K562 (cell line): ENCODE results near the gene SEPTIN12. TPM values are rescaled to one million over a fixed set of nuclear protein-coding genes. Genes with fewer than 3 reads are reported as not detected.

Experiments used
- ATAC-seq: fragments of 200-7000 bp; cut with Tn5 transposase; 3 replicates; pipeline ENCODE4 v1.9.1; 2020; ENCODE audit warnings: moderate library complexity
- BruUV-seq: library from RNA; stranded (reverse); fragments of 400-500 nt; replicated peaks from 2 replicates; lab custom pipeline; 2021; lab: Mats Ljungman, UMichigan
- CTCF ChIA-PET: fragments of 300-600 bp; formaldehyde crosslinking; extraction: SDS; loops from one replicate; lab custom pipeline; 2021; ENCODE audit warnings: low intra/inter-chr PET ratio; lab: Yijun Ruan, JAX
- POLR2A ChIA-PET: fragments of 300-600, 350-650 bp; sonication (Branson Sonifier 250); formaldehyde crosslinking; extraction: SDS; loops from one replicate; lab custom pipeline; 2021; ENCODE audit warnings: antibody characterized with exemption, inconsistent platforms; lab: Yijun Ruan, JAX
- DNase-seq, 4 experiments: peaks; one replicate each; pipeline versions ENCODE4 v3.0.0 to v3.0.0-alpha.2; 2011 to 2018; ENCODE audit warnings: low spot score in 3 of 4, mixed read lengths in 3 of 4; ENCODE audit errors: extremely low read depth in 1 of 4
- FAIRE-seq: peaks from 2 replicates; lab custom pipeline; 2011; peaks lifted over from hg19 to GRCh38; lab: Jason Lieb, UNC
- H2AFZ ChIP-seq: 2 replicates; pipeline ENCODE4 v1.6.0; 2011; ENCODE audit warnings: low read depth, low read length, control low read depth, inconsistent platforms
- H3K27ac ChIP-seq: fragments of 200-600 bp; 3 replicates; pipeline ENCODE4 v1.8.0; 2011; ENCODE audit warnings: low read depth, mild to moderate bottlenecking, control low read depth, inconsistent platforms, low read length, moderate library complexity, mixed read lengths; ENCODE audit errors: extremely low read depth
- H3K27me3 ChIP-seq, 2 experiments: fragments of 300-600 bp in 1 of 2; 2 replicates in 1 of 2; 3 replicates in 1 of 2; pipeline versions ENCODE4 v1.6.0 to v1.8.0; 2011; ENCODE audit warnings: inconsistent platforms in 2 of 2, low read length in 2 of 2, mild to moderate bottlenecking in 1 of 2, mixed read lengths in 1 of 2, moderate library complexity in 1 of 2; ENCODE audit not compliant: control insufficient read depth in 2 of 2, insufficient read depth in 2 of 2
- H3K36me3 ChIP-seq: fragments of 300-600 bp; 3 replicates; pipeline ENCODE4 v1.8.0; 2011; ENCODE audit warnings: mild to moderate bottlenecking, low read length, inconsistent platforms; ENCODE audit not compliant: control insufficient read depth, insufficient read depth
- H3K4me1 ChIP-seq, 2 experiments: fragments of 200-600 bp in 1 of 2; replicated peaks in 1 of 2; 2 replicates in 1 of 2; 3 replicates in 1 of 2; pipeline versions ENCODE4 v1.5.1 to v1.8.0; 2011; ENCODE audit warnings: inconsistent platforms in 2 of 2, low read length in 2 of 2, mild to moderate bottlenecking in 1 of 2, mixed read lengths in 1 of 2, moderate library complexity in 1 of 2; ENCODE audit not compliant: control insufficient read depth in 2 of 2, insufficient read depth in 2 of 2
- H3K4me2 ChIP-seq: 2 replicates; pipeline ENCODE4 v1.6.1; 2011; ENCODE audit warnings: low read length, control low read depth, inconsistent platforms, mixed read lengths; ENCODE audit not compliant: insufficient read depth
- H3K4me3 ChIP-seq: fragments of 200-600 bp; sonication (generic), shearing (Covaris generic); 2 replicates; pipeline ENCODE4 v1.5.1; 2016; ENCODE audit warnings: control low read depth, inconsistent platforms
- H3K79me2 ChIP-seq: fragments of 200-600 bp; 3 replicates; pipeline ENCODE4 v1.8.0; 2011; ENCODE audit warnings: low read length, inconsistent platforms; ENCODE audit not compliant: control insufficient read depth, insufficient read depth
- H3K9ac ChIP-seq, 2 experiments: 2 replicates each; pipeline versions ENCODE4 v1.6.0 to v1.6.1; 2011; ENCODE audit warnings: low read depth in 2 of 2, low read length in 2 of 2, control low read depth in 1 of 2, inconsistent platforms in 1 of 2, mild to moderate bottlenecking in 1 of 2, mixed read lengths in 1 of 2; ENCODE audit not compliant: insufficient read depth in 1 of 2
- H3K9me1 ChIP-seq: one replicate; pipeline ENCODE4 v1.6.0; 2011; ENCODE audit warnings: inconsistent platforms, mild to moderate bottlenecking, low read length, moderate library complexity; ENCODE audit not compliant: control insufficient read depth, insufficient read depth
- H3K9me3 ChIP-seq: replicated peaks from 2 replicates; pipeline ENCODE4 v1.5.1; 2011; ENCODE audit warnings: low read depth, low read length, inconsistent platforms; ENCODE audit not compliant: control insufficient read depth, insufficient read depth
- H4K20me1 ChIP-seq: replicated peaks from 2 replicates; pipeline ENCODE4 v1.6.1; 2011; ENCODE audit warnings: low read length, inconsistent platforms, mixed read lengths; ENCODE audit not compliant: control insufficient read depth, insufficient read depth
- CBFA2T2 ChIP-seq: fragments of 450-650 bp; conservative IDR thresholded peaks from 2 replicates; pipeline ENCODE4 v1.6.1; 2017; ENCODE audit warnings: mild to moderate bottlenecking
- ERF ChIP-seq: fragments of 450-650 bp; formaldehyde crosslinking; IDR thresholded peaks from 2 replicates; pipeline ENCODE4 v1.4.0; 2020; ENCODE audit warnings: mild to moderate bottlenecking, mixed read lengths
- PTRF ChIP-seq: fragments of 450-650 bp; IDR thresholded peaks from 2 replicates; pipeline ENCODE4 v1.6.1; 2016; ENCODE audit warnings: mild to moderate bottlenecking, missing genetic modification characterization, missing compliant biosample characterization
- VEZF1 ChIP-seq: fragments of 200-800 bp; sonication (Bioruptor generic); IDR thresholded peaks from 2 replicates; pipeline ENCODE4 v1.6.1; 2017; ENCODE audit warnings: missing genetic modification characterization, missing compliant biosample characterization
- ZNF212 ChIP-seq: fragments of 450-650 bp; formaldehyde crosslinking; IDR thresholded peaks from 2 replicates; pipeline ENCODE4 v1.4.0; 2020; ENCODE audit warnings: mild to moderate bottlenecking
- WGBS: fragments of 100-300 bp; shearing (Covaris generic); methylation state at CpG from one replicate; pipeline ENCODE4 v1.1.6; 2016; ENCODE audit warnings: low coverage, mixed read lengths; ENCODE audit not compliant: insufficient coverage; ENCODE audit errors: missing lambda C conversion rate; 5-methylcytosine and 5-hydroxymethylcytosine counted together
- in situ Hi-C: fragments of 300-500 bp; cut with MboI; formaldehyde crosslinking; loops from 4 replicates; pipeline ENCODE4 v1.15.0; 2018; ENCODE audit warnings: inconsistent platforms, mixed read lengths
- intact Hi-C: fragments of 100-400 bp; cut with micrococcal nuclease; formaldehyde crosslinking; loops from 2 replicates; pipeline ENCODE4 v1.14.2; 2022
- polyA plus RNA-seq, 8 experiments: library from polyadenylated mRNA; depleted of rRNA in 4 of 8; stranded (reverse) in 5 of 8; unstranded in 3 of 8; fragments of >200 nt; fragmentation: Nextera tagmentation in 2 of 8; fragmentation: Illumina TruSeq in 1 of 8; extraction: Ambion mirVana in 2 of 8; extraction: Trizol in 1 of 8; gene quantifications; 2 replicates each; pipeline versions ENCODE4 v1.2.1 to v1.2.3, GENCODE V29; 2011 to 2014; ENCODE audit warnings: inconsistent platforms in 1 of 8, missing spikeins in 1 of 8
- total RNA-seq, 7 experiments: library from RNA; depleted of rRNA in 6 of 7; stranded (reverse); fragments of >200 nt in 6 of 7; fragmentation: Illumina TruSeq in 2 of 7; extraction: Trizol in 2 of 7; gene quantifications; 2 replicates each; pipeline versions ENCODE4 v1.2.1 to v1.2.3, GENCODE V29; 2011 to 2021; ENCODE audit warnings: low replicate concordance in 1 of 7
- TF ChIP-seq, protein P1 (sequence below): fragments of 250-450 bp; sonication (Bioruptor Pico); IDR thresholded peaks from 2 replicates; pipeline ENCODE4 v1.4.0; 2020; ENCODE audit warnings: mild to moderate bottlenecking

Gene SEPTIN12
- total and polyA plus RNA-seq, 9 of the 15 experiments (the other 6 are each of a cell fraction or from before 2014, with no cell fraction given), result not detected

DNA sequence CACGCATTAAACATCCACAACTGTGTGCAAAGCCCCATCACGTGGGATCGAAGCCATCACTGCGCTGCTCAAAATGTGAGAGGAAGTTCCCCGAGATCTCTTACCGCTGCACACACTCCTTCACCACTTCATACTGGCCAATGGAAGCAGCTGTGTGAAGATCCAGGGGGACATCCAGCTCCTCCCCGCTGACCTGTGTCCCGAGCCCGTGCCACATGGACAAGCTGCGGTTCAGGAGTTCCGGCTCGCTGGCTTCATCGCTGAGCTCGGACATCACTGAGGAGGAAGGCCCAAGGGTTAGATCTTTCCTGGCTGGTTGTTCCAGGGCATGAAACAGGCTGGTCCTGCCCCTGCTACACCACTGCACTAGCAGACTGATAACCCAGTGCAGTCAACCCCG, 58.3 kb downstream of the SEPTIN12 start:
- peaks cover 2% of the 10 kb centered on the region for H4K20me1 ChIP-seq
- no peaks in the 10 kb centered on the region for H3K27me3 ChIP-seq
- no peak for DNase-seq
- intact Hi-C loops, result loop anchor here (5.0 kb wide), 1 partner anchor 117 kb away; the partner anchor contains the start of genes GLYR1 and UBN1
- peaks cover 53% of the 10 kb centered on the region for H3K36me3 ChIP-seq
- no peak overlapping the region for H3K27ac ChIP-seq
- no peak overlapping the region for H3K4me3 ChIP-seq
- FAIRE-seq, result no peak
- 91% methylated on average over 14 of the region's 15 CpGs for WGBS
- no peaks in the 10 kb centered on the region for H3K9me3 ChIP-seq
- no TSS peak for BruUV-seq
- CTCF ChIA-PET, result no interaction called here
- TF ChIP-seq VEZF1 (CRISPR knock-in tag) (no peak), CBFA2T2 (no peak), ERF (no peak), ZNF212 (no peak), PTRF (no peak)
- TF ChIP-seq, protein P1, sequence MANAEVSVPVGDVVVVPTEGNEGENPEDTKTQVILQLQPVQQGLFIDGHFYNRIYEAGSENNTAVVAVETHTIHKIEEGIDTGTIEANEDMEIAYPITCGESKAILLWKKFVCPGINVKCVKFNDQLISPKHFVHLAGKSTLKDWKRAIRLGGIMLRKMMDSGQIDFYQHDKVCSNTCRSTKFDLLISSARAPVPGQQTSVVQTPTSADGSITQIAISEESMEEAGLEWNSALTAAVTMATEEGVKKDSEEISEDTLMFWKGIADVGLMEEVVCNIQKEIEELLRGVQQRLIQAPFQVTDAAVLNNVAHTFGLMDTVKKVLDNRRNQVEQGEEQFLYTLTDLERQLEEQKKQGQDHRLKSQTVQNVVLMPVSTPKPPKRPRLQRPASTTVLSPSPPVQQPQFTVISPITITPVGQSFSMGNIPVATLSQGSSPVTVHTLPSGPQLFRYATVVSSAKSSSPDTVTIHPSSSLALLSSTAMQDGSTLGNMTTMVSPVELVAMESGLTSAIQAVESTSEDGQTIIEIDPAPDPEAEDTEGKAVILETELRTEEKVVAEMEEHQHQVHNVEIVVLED (CRISPR knock-in tag), result no peak
- in situ Hi-C loops, result no loop called here
- H3K9me1 ChIP-seq, result no peaks in the 10 kb centered on the region
- no peak overlapping the region for H3K4me2 ChIP-seq
- peaks cover under 1 to 14% of the 10 kb centered on the region in 2 experiments; a peak in 3 of 5 replicates for H3K4me1 ChIP-seq
- no peak overlapping the region for H3K9ac ChIP-seq
- no peak for ATAC-seq
- peaks cover 28% of the 10 kb centered on the region for H3K79me2 ChIP-seq
- POLR2A ChIA-PET, result interaction anchor here (0.7 to 0.8 kb wide), 2 partner anchors 104 to 168 kb away, joined by 3 read pairs; no protein-coding TSS in a partner anchor
- H2AFZ ChIP-seq, result no peak overlapping the region
